HCT116 (cell line): Measurements from ENCODE around the gene FNDC11.

Source experiments
- ELF1 ChIP-seq: IDR thresholded peaks from 2 replicates; pipeline ENCODE4 v1.6.1; 2012; ENCODE audit warnings: low read depth, borderline replicate concordance
- EZH2 ChIP-seq: fragments of 200-600 bp; sonication (generic); IDR thresholded peaks from 2 replicates; pipeline ENCODE4 v1.6.1; 2017; ENCODE audit warnings: antibody characterized with exemption, mixed run types
- EZH2phosphoT487 ChIP-seq: fragments of 200-600 bp; IDR thresholded peaks from 2 replicates; pipeline ENCODE4 v1.6.1; 2018; ENCODE audit warnings: antibody characterized with exemption, borderline replicate concordance
- POLR2A ChIP-seq: IDR thresholded peaks from 2 replicates; pipeline ENCODE4 v1.7.0; 2011; ENCODE audit warnings: borderline replicate concordance; ENCODE audit not compliant: insufficient read depth, insufficient read length; ENCODE audit errors: extremely low read depth
- POLR2AphosphoS5 ChIP-seq: IDR thresholded peaks from 2 replicates; pipeline ENCODE4 v1.6.1; 2011; ENCODE audit warnings: mild to moderate bottlenecking, low read depth, low read length, moderate library complexity
- RAD21 ChIP-seq: IDR thresholded peaks from 2 replicates; pipeline ENCODE4 v1.6.1; 2012; ENCODE audit warnings: low read depth, mild to moderate bottlenecking
- TCF7L2 ChIP-seq: IDR thresholded peaks from 2 replicates; pipeline ENCODE4 v1.7.0; 2011; ENCODE audit warnings: borderline replicate concordance, inconsistent platforms; ENCODE audit not compliant: insufficient read depth, insufficient read length; ENCODE audit errors: extremely low read depth
- YY1 ChIP-seq: IDR thresholded peaks from 2 replicates; pipeline ENCODE4 v1.6.1; 2011; ENCODE audit warnings: low read length, low read depth, moderate library complexity, mild to moderate bottlenecking; ENCODE audit not compliant: insufficient replicate concordance; ENCODE audit errors: extremely low read depth
- ZFX ChIP-seq: fragments of 450-650 bp; IDR thresholded peaks from 2 replicates; pipeline ENCODE4 v1.6.1; 2017
- TF ChIP-seq, protein P1 (sequence below), 3 experiments: fragments of 200-600 bp in 1 of 3; sonication (generic) in 1 of 3; IDR thresholded peaks in 2 of 3; conservative IDR thresholded peaks in 1 of 3; 2 replicates each; pipeline ENCODE4 v1.5.1; 2012 to 2017; ENCODE audit warnings: low read depth in 2 of 3, low read length in 2 of 3, antibody characterized with exemption in 1 of 3, borderline replicate concordance in 1 of 3, control low read depth in 1 of 3, mild to moderate bottlenecking in 1 of 3, mixed read lengths in 1 of 3, mixed run types in 1 of 3, moderate library complexity in 1 of 3; ENCODE audit not compliant: insufficient read depth in 1 of 3
- TF ChIP-seq, protein P2 (sequence below): IDR thresholded peaks from 2 replicates; pipeline ENCODE4 v1.6.1; 2011; ENCODE audit warnings: mild to moderate bottlenecking, low read length, moderate library complexity; ENCODE audit not compliant: insufficient replicate concordance; ENCODE audit errors: extremely low read depth
- TF ChIP-seq, protein P3 (sequence below): IDR thresholded peaks from 2 replicates; pipeline ENCODE4 v1.6.1; 2012

DNA sequence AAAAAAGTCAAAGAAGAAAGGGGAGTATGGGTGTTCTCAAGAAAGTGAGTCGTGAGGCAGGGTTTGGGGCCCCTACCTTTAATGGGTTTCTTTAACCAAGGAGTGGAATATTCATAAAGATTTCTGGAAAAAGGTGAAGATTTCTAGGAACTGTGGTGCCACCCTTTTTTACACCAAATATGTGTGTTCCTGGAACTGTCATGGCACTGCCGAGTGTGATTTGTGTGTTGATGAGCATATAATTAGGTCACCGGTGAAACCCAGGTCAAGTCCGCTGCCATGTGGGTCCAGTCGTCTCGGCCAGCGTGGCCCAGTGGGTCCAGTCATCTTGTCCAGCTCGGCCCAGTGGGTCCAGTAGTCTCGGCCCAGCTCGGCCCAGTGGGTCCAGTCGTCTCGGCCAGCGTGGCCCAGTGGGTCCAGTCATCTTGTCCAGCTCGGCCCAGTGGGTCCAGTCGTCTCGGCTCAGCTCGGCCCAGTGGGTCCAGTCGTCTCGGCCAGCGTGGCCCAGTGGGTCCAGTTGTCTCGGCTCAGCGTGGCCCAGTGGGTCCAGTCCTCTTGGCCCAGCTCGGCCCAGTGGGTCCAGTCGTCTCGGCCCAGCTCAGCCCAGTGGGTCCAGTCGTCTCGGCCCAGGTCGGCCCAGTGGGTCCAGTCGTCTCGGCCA, 46.7 kb upstream of the FNDC11 start:
- TF ChIP-seq, protein P1, sequence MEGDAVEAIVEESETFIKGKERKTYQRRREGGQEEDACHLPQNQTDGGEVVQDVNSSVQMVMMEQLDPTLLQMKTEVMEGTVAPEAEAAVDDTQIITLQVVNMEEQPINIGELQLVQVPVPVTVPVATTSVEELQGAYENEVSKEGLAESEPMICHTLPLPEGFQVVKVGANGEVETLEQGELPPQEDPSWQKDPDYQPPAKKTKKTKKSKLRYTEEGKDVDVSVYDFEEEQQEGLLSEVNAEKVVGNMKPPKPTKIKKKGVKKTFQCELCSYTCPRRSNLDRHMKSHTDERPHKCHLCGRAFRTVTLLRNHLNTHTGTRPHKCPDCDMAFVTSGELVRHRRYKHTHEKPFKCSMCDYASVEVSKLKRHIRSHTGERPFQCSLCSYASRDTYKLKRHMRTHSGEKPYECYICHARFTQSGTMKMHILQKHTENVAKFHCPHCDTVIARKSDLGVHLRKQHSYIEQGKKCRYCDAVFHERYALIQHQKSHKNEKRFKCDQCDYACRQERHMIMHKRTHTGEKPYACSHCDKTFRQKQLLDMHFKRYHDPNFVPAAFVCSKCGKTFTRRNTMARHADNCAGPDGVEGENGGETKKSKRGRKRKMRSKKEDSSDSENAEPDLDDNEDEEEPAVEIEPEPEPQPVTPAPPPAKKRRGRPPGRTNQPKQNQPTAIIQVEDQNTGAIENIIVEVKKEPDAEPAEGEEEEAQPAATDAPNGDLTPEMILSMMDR (IDR thresholded peaks at IDR 0.05 in 2 of 3, conservative IDR thresholded peaks at IDR 0.05 in 1 of 3; ENCODE audit: borderline replicate concordance in 1 of 3, insufficient read depth in 1 of 3, low read depth in 2 of 3, low read length in 2 of 3): no peak
- TF ChIP-seq EZH2phosphoT487 (no peak), ELF1 (no peak), RAD21 (no peak), POLR2AphosphoS5 (no peak), ZFX (no peak), POLR2A (no peak), TCF7L2 (no peak), YY1 (no peak), EZH2 (no peak)
- TF ChIP-seq, protein P2, sequence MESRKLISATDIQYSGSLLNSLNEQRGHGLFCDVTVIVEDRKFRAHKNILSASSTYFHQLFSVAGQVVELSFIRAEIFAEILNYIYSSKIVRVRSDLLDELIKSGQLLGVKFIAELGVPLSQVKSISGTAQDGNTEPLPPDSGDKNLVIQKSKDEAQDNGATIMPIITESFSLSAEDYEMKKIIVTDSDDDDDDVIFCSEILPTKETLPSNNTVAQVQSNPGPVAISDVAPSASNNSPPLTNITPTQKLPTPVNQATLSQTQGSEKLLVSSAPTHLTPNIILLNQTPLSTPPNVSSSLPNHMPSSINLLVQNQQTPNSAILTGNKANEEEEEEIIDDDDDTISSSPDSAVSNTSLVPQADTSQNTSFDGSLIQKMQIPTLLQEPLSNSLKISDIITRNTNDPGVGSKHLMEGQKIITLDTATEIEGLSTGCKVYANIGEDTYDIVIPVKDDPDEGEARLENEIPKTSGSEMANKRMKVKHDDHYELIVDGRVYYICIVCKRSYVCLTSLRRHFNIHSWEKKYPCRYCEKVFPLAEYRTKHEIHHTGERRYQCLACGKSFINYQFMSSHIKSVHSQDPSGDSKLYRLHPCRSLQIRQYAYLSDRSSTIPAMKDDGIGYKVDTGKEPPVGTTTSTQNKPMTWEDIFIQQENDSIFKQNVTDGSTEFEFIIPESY: no peak
- TF ChIP-seq, protein P3, sequence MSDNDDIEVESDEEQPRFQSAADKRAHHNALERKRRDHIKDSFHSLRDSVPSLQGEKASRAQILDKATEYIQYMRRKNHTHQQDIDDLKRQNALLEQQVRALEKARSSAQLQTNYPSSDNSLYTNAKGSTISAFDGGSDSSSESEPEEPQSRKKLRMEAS: no peak
